Gastrocnemius medialis (tissue), 4 donors: ENCODE data around the gene WDR86. TPM values are rescaled to one million over a fixed set of nuclear protein-coding genes. Genes with fewer than 3 reads are reported as not detected.

ENCODE experiments used
- ATAC-seq, 2 donors: fragments of 150-250 bp; one replicate each; pipeline ENCODE4 v1.9.1; 2016
- DNase-seq, 2 donors: peaks; one replicate each; pipeline ENCODE4 v3.0.0-alpha.2; 2019
- H3K27ac ChIP-seq, 4 donors: fragments of 200-600 bp; sonication (generic); 1 replicate in 1 of 4; 2 replicates in 3 of 4; pipeline ENCODE4 v1.5.1; 2016 to 2018; ENCODE audit warnings: mild to moderate bottlenecking in 2 of 4, moderate library complexity in 1 of 4
- H3K27me3 ChIP-seq, 3 donors: fragments of 200-600 bp; sonication (generic) in 2 of 3; 1 replicate in 1 of 3; 2 replicates in 2 of 3; pipeline versions ENCODE4 v1.5.1 to v1.6.0; 2016 to 2019; ENCODE audit warnings: mild to moderate bottlenecking in 1 of 3, moderate library complexity in 1 of 3
- H3K36me3 ChIP-seq, 2 donors: fragments of 200-600 bp; sonication (generic) in 1 of 2; one replicate each; pipeline ENCODE4 v1.5.1; 2017 to 2018
- H3K4me1 ChIP-seq, 2 donors: fragments of 200-600 bp; sonication (generic) in 1 of 2; one replicate each; pipeline ENCODE4 v1.5.1; 2016 to 2017; ENCODE audit warnings: mild to moderate bottlenecking in 2 of 2
- H3K4me3 ChIP-seq, 4 donors: fragments of 200-600 bp; sonication (generic) in 3 of 4; 1 replicate in 1 of 4; 2 replicates in 3 of 4; pipeline ENCODE4 v1.5.1; 2016 to 2019; ENCODE audit warnings: mild to moderate bottlenecking in 2 of 4
- H3K9me3 ChIP-seq, 3 donors: fragments of 200-600 bp; sonication (generic) in 2 of 3; 1 replicate in 1 of 3; 2 replicates in 2 of 3; pipeline ENCODE4 v1.5.1; 2016 to 2019
- CTCF ChIP-seq, 5 experiments: fragments of 450-650 bp in 3 of 5; fragments of 200-600 bp in 2 of 5; sonication (generic) in 2 of 5; IDR thresholded peaks in 4 of 5; conservative IDR thresholded peaks in 1 of 5; 1 replicate in 4 of 5; 2 replicates in 1 of 5; pipeline ENCODE4 v1.5.1; 2016 to 2019; ENCODE audit warnings: antibody characterized with exemption in 5 of 5, mild to moderate bottlenecking in 3 of 5, moderate library complexity in 3 of 5
- POLR2A ChIP-seq, 2 donors: fragments of 450-650 bp; IDR thresholded peaks; one replicate each; pipeline ENCODE4 v1.6.1; 2017; ENCODE audit warnings: antibody characterized with exemption in 2 of 2, mild to moderate bottlenecking in 2 of 2, moderate library complexity in 2 of 2
- in situ Hi-C, 4 donors: fragments of 200-750 bp; cut with MboI; loops; one replicate each; pipeline versions ENCODE4 v1.15.0 to v1.8.0; 2017; ENCODE audit warnings: low sequenced_read_pairs in 4 of 4
- intact Hi-C: fragments of 100-400 bp; cut with DNase I; formaldehyde crosslinking; loops from one replicate; pipeline ENCODE4 v1.15.1; 2023; ENCODE audit warnings: low total_unique reads
- total RNA-seq, 4 donors: library from RNA; depleted of rRNA; stranded (reverse); fragments of >200 nt; gene quantifications; one replicate each; pipeline versions ENCODE4 v1.1.0 to v1.2.3, GENCODE V29; 2016

WDR86 gene
- total RNA-seq, 4 donors from 2014 or later: 0.13 to 0.31 TPM; not detected in 2

DNA sequence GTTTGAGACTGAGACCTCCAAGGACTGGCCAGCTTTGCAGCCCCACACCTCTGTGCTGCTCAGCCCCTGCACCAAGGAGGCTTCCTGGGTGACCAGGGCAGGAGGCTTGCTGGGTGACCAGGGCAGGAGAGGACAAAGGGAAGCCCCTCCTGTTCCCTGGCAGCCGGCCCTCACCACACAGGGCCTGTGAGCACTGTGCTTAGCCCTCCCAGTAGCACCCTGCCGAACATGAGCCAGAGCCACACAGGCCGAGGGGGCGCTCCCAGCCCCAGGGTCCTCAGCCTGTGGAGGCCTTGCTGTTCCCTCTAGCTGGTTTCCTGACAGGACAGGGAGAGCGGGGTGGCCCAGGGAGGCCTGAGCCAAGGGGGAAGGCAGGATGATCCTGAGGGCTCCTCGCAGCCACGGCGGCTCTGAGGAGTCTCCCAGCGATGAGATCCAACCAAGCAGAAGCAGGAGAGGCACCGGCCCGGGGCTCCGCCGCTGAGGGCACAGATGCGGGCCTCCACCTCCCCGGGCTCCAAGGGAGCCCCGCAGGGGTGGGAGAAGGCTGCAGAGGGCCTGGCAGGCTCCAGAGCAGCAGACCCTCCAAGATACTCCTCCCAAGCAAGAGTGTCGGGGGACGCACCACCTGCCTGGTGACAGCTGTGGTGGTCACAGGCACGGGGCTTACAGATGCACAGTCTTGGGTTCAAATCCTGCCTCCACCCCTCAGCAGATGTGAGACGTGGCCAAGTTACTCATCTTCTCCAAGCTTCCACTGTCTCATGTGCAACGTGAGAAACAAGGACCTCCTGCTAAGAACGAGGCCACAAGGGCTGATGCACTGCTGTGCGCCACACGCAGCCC lies 22.5 kb downstream of the WDR86 start:
- no peaks in the 10 kb centered on the region for H3K36me3 ChIP-seq
- H3K9me3 ChIP-seq: no peaks in the 10 kb centered on the region
- H3K27ac ChIP-seq: no peak overlapping the region
- in situ Hi-C loops: no loop called here
- no peak for DNase-seq
- H3K4me3 ChIP-seq: no peak overlapping the region
- H3K27me3 ChIP-seq: peaks cover 15 to 20% (median 18%) of the 10 kb centered on the region in 3 donors
- peaks cover 0 to 2% of the 10 kb centered on the region in 2 donors for H3K4me1 ChIP-seq
- intact Hi-C loops: no loop called here
- ATAC-seq: no peak
- TF ChIP-seq CTCF (IDR thresholded peaks at IDR 0.05 in 4 of 5, conservative IDR thresholded peaks at IDR 0.05 in 1 of 5) (no peak), POLR2A (IDR thresholded peaks at IDR 0.05) (no peak)

DNA sequence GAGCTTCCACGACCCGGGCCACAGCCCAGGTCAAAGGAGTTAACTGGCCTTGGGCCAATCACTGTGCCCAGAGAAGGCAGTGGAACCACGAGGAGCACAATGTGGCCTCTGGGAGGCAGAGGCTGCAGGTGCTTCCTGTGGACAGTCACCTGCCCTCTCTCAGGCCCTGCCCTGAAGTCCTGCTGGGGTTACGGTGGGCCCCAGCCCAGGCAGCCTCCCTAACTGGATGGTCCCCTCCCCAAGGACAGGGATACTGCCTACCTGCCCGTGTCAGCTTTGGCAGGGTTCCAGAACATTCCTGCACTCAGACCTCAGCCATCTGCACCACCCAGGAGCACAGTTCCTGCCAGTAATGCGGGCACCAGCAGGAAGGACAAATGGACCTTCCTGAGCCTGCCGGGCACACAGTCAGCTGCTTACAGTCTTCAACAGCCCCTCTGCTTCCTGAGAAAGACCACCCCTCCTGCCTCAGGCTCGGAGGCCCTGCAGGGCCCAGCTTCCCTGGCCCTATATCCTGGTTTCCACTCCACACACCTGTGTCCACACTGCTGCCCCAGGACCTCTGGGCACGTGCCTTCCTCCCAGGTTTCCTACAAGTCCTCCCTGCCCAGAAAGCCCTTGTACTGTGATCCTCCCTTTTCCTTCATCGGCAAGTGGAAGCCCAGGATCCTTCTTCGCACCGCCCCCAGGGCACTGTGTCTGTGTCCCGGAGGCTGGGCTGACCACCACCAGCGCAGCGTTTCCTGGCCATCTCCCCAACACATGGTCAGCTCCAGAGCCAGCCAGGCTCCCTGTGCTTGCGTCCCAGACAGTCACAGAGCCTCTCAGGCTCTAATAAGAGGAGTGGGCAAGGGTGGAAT lies 23.3 kb downstream of the WDR86 start:
- TF ChIP-seq POLR2A (IDR thresholded peaks at IDR 0.05) (no peak), CTCF (IDR thresholded peaks at IDR 0.05 in 4 of 5, conservative IDR thresholded peaks at IDR 0.05 in 1 of 5) (no peak)
- H3K9me3 ChIP-seq: no peaks in the 10 kb centered on the region
- H3K4me3 ChIP-seq: no peak overlapping the region
- H3K27me3 ChIP-seq: peaks cover 24 to 28% (median 26%) of the 10 kb centered on the region in 3 donors
- H3K4me1 ChIP-seq: peaks cover 0 to 10% of the 10 kb centered on the region in 2 donors
- no peaks in the 10 kb centered on the region for H3K36me3 ChIP-seq
- in situ Hi-C loops: no loop called here
- intact Hi-C loops: no loop called here
- no peak for DNase-seq
- no peak overlapping the region for H3K27ac ChIP-seq
- no peak for ATAC-seq

DNA sequence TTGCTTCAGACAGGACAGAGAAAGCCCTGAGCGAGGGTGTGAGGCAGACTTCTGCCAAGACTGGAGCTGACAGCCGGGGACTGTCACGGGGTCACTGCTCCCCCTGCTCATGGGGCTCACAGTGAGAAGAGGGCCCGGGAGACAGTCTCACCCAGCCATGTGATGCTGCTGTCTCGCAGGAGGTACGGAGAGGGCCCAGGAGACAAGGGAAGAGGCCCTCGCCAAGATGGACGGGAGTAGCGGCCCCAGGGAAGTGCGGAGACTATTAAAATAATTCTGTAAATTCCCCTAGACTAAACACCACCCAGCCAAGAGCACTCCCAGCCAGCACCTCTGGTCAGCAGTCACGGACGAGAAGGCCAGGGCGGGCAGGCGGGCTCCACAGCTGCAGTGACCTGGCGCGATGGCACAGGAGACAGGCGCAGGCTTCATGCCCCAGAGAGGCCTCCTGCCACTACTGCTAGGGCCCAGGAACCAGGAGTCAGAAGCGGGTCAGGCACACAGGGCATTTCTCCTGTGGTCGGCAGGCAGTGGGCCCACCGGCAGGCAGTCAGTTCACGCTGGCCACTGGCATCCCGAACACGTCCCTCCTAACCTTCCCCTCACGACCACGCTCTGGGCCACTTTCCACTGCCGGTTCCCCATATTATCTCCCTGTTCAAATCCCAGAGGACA lies 24.1 kb downstream of the WDR86 start:
- no peaks in the 10 kb centered on the region for H3K9me3 ChIP-seq
- no peak overlapping the region for H3K27ac ChIP-seq
- no peaks in the 10 kb centered on the region for H3K36me3 ChIP-seq
- H3K27me3 ChIP-seq: peaks cover 26 to 32% (median 26%) of the 10 kb centered on the region in 3 donors
- H3K4me3 ChIP-seq: no peak overlapping the region
- DNase-seq: no peak
- H3K4me1 ChIP-seq: peaks cover 0 to 11% of the 10 kb centered on the region in 2 donors
- intact Hi-C loops: no loop called here
- TF ChIP-seq CTCF (IDR thresholded peaks at IDR 0.05 in 4 of 5, conservative IDR thresholded peaks at IDR 0.05 in 1 of 5) (no peak), POLR2A (IDR thresholded peaks at IDR 0.05) (no peak)
- ATAC-seq: no peak
- in situ Hi-C loops: no loop called here

DNA sequence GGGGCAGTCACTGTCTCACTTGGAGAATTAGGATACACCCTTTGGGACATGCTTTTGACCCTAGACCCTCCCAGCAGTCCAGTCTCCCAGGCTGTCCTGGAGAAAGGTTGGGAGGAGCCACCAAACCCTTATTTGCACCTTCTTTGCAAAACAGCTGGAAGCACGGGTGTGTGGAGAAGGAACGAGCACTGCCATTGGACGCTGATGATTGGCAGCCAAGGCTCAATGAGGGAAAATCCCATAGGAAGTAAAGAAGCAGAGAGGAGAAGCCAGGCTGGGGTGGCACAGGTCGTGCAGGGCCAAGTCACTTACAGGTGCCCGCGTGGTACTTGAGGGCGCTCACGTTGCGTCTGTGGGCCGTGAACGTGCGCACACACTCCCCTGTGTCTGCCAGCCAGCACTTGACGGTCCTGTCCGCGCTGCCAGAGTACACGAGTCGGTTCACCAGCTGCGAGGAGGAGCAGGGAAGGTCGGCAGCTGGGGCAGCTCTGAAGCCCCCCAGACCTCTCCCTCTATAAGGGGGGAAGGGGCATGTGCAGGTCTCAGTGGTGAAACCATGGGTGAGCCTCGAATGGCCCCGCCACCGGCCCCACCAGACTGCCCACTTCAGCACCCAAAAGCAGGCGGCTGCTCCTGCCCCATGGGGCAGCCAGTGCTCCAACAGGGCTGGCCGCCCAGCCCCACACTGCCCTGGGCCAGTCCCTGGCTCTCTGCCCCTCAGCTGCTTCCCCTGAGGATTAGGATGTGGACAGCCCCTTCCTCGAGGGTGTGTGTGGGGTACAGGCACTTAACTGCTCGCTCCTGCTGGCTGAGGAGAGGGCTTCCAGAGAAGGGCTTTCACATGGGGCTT lies 24.8 kb downstream of the WDR86 start:
- intact Hi-C loops (no loop called here), in situ Hi-C loops (no loop called here)
- DNase-seq (no peak), ATAC-seq (no peak)
- H3K4me1 ChIP-seq: peaks cover 0 to 11% of the 10 kb centered on the region in 2 donors
- H3K27ac ChIP-seq: no peak overlapping the region
- H3K27me3 ChIP-seq: peaks cover 26 to 32% (median 26%) of the 10 kb centered on the region in 3 donors
- TF ChIP-seq POLR2A (IDR thresholded peaks at IDR 0.05) (no peak), CTCF (IDR thresholded peaks at IDR 0.05 in 4 of 5, conservative IDR thresholded peaks at IDR 0.05 in 1 of 5) (no peak)
- H3K36me3 ChIP-seq: no peaks in the 10 kb centered on the region
- no peak overlapping the region for H3K4me3 ChIP-seq
- no peaks in the 10 kb centered on the region for H3K9me3 ChIP-seq
